Hepatocyte (in vitro differentiated cells): Measurements from ENCODE around the gene PRKD3. TPM values are rescaled to one million over a fixed set of nuclear protein-coding genes. Genes with fewer than 3 reads are reported as not detected.
A peak's percentile ranks its signal among the peaks of the same experiment; 100 is the strongest.

ENCODE experiments used
- DNase-seq: peaks from one replicate; pipeline ENCODE4 v3.0.0-alpha.2; 2016; ENCODE audit warnings: low spot score
- H2AFZ ChIP-seq: fragments of 200-600 bp; sonication (generic); 2 replicates; pipeline ENCODE4 v1.6.0; 2016; ENCODE audit warnings: antibody characterized with exemption, mild to moderate bottlenecking
- H3K27ac ChIP-seq: fragments of 200-600 bp; sonication (generic); 2 replicates; pipeline ENCODE4 v1.5.1; 2016; ENCODE audit warnings: mild to moderate bottlenecking
- H3K27me3 ChIP-seq: fragments of 200-600 bp; sonication (generic); 2 replicates; pipeline ENCODE4 v1.6.1; 2016
- H3K36me3 ChIP-seq: fragments of 200-600 bp; sonication (generic); replicated peaks from 2 replicates; pipeline ENCODE4 v1.5.1; 2016; ENCODE audit warnings: low read depth; ENCODE audit not compliant: insufficient read depth
- H3K4me1 ChIP-seq: fragments of 200-600 bp; sonication (generic); 2 replicates; pipeline ENCODE4 v1.5.1; 2016; ENCODE audit warnings: mild to moderate bottlenecking, moderate library complexity; ENCODE audit not compliant: insufficient read depth
- H3K4me2 ChIP-seq: fragments of 200-600 bp; sonication (generic); 2 replicates; pipeline ENCODE4 v1.6.0; 2016
- H3K4me3 ChIP-seq: fragments of 200-600 bp; sonication (generic); 2 replicates; pipeline ENCODE4 v1.5.1; 2016; ENCODE audit warnings: mild to moderate bottlenecking
- H3K79me2 ChIP-seq: fragments of 200-600 bp; sonication (generic); 2 replicates; pipeline ENCODE4 v1.6.0; 2017; ENCODE audit warnings: mild to moderate bottlenecking
- H3K9me2 ChIP-seq: fragments of 200-600 bp; sonication (generic); replicated peaks from 2 replicates; pipeline ENCODE4 v1.6.0; 2017; ENCODE audit warnings: mild to moderate bottlenecking; ENCODE audit not compliant: insufficient read depth
- H3K9me3 ChIP-seq: fragments of 200-600 bp; sonication (generic); 2 replicates; pipeline ENCODE4 v1.5.1; 2016; ENCODE audit warnings: low read depth, mild to moderate bottlenecking
- H4K20me1 ChIP-seq: fragments of 200-600 bp; sonication (generic); 2 replicates; pipeline ENCODE4 v1.6.0; 2016; ENCODE audit warnings: mild to moderate bottlenecking; ENCODE audit not compliant: insufficient read depth, poor library complexity, severe bottlenecking
- EZH2 ChIP-seq: fragments of 200-600 bp; sonication (generic); IDR thresholded peaks from 2 replicates; pipeline ENCODE4 v1.6.1; 2016; ENCODE audit warnings: antibody characterized with exemption, mild to moderate bottlenecking, borderline replicate concordance
- EZH2phosphoT487 ChIP-seq: fragments of 200-600 bp; sonication (generic); IDR thresholded peaks from one replicate; pipeline ENCODE4 v1.6.1; 2018; ENCODE audit warnings: antibody characterized with exemption, mild to moderate bottlenecking, low read depth, moderate library complexity; ENCODE audit not compliant: unreplicated experiment, severe bottlenecking
- WGBS: methylation state at CpG from one replicate; pipeline ENCODE4 v1.1.6; 2016; ENCODE audit warnings: low lambda C conversion rate; ENCODE audit errors: missing lambda C conversion rate; 5-methylcytosine and 5-hydroxymethylcytosine counted together
- polyA plus RNA-seq: library from polyadenylated mRNA; unstranded; fragments of >200 nt; fragmentation: Nextera tagmentation; extraction: Ambion mirVana; gene quantifications from 2 replicates; pipeline ENCODE4 v1.2.1, GENCODE V29; 2016
- total RNA-seq: library from RNA; depleted of rRNA; stranded (reverse); fragments of >200 nt; gene quantifications from 2 replicates; pipeline ENCODE4 v1.2.3, GENCODE V29; 2014
- TF ChIP-seq, protein P1 (sequence below): fragments of 200-600 bp; sonication (generic); IDR thresholded peaks from 2 replicates; pipeline ENCODE4 v1.5.1; 2016; ENCODE audit warnings: antibody characterized with exemption, mild to moderate bottlenecking; ENCODE audit not compliant: poor library complexity

The PRKD3 gene
- total and polyA plus RNA-seq, 2 experiments from 2014 or later: 17.3 to 35.9 TPM

DNA sequence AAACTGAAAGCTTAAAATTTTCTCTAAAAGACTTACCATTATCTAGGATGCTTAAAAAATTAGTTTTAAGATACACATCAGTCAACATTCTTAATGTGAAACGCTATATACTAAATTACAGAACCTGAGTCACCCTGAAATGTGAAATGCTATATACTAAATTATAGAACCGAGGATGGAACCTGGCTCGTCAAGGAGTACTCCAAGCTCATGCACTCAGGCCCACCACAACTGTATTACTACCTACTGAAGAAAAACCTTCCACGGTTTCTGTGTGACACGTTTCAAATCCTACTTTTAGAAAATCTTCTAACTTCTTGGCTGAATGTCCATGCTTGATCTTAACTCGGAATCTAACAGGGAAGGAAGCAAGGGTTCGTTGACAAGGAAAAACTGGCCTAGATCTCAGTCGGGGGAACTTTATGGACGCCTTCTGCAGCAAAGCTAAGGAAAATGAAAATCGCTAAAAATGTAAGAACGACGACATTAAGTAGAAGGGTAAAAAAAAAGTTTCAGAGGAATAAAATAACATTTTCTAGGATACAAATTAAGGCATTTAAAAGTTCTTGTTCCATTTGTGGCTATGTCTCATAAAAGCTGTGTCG lies 1.4 kb downstream of the PRKD3 start:
- H3K79me2 ChIP-seq: peaks cover 54% of the 10 kb centered on the region
- DNase-seq: no peak
- peaks cover 7% of the 10 kb centered on the region for H3K4me1 ChIP-seq
- 10% methylated on average over 13 of the region's 13 CpGs for WGBS
- H3K27me3 ChIP-seq: no peaks in the 10 kb centered on the region
- peaks cover 18% of the 10 kb centered on the region for H4K20me1 ChIP-seq
- no peaks in the 10 kb centered on the region for H3K9me3 ChIP-seq
- H2AFZ ChIP-seq: peak overlapping the region; percentile 64
- H3K9me2 ChIP-seq: no peaks in the 10 kb centered on the region
- peak overlapping the region; percentile 77 for H3K4me3 ChIP-seq
- TF ChIP-seq, protein P1, sequence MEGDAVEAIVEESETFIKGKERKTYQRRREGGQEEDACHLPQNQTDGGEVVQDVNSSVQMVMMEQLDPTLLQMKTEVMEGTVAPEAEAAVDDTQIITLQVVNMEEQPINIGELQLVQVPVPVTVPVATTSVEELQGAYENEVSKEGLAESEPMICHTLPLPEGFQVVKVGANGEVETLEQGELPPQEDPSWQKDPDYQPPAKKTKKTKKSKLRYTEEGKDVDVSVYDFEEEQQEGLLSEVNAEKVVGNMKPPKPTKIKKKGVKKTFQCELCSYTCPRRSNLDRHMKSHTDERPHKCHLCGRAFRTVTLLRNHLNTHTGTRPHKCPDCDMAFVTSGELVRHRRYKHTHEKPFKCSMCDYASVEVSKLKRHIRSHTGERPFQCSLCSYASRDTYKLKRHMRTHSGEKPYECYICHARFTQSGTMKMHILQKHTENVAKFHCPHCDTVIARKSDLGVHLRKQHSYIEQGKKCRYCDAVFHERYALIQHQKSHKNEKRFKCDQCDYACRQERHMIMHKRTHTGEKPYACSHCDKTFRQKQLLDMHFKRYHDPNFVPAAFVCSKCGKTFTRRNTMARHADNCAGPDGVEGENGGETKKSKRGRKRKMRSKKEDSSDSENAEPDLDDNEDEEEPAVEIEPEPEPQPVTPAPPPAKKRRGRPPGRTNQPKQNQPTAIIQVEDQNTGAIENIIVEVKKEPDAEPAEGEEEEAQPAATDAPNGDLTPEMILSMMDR: no peak
- TF ChIP-seq EZH2: no peak
- no peak for TF ChIP-seq EZH2phosphoT487
- H3K36me3 ChIP-seq: no peaks in the 10 kb centered on the region
- peak overlapping the region; percentile 81 for H3K27ac ChIP-seq
- H3K4me2 ChIP-seq: peak overlapping the region; percentile 89

DNA sequence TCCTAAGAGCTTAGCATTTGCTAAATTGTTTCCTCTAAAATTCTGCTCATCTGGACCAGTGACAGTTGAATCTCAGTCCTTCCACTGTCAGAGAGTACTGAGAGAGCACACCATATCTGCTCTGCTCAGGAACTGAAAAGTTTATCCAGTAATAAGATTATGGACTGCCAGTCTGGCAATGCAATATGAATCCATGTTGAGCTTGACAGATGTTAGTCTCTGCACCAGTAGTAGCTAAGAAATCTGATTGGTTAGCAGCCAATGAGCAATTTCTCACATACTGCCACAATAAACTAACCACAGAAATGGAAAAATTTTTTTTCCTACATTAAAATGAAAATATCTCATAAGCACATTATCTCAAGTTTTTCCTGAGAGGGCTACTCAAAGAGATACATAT lies 2.3 kb downstream of the PRKD3 start:
- H3K4me3 ChIP-seq: no peak overlapping the region

DNA sequence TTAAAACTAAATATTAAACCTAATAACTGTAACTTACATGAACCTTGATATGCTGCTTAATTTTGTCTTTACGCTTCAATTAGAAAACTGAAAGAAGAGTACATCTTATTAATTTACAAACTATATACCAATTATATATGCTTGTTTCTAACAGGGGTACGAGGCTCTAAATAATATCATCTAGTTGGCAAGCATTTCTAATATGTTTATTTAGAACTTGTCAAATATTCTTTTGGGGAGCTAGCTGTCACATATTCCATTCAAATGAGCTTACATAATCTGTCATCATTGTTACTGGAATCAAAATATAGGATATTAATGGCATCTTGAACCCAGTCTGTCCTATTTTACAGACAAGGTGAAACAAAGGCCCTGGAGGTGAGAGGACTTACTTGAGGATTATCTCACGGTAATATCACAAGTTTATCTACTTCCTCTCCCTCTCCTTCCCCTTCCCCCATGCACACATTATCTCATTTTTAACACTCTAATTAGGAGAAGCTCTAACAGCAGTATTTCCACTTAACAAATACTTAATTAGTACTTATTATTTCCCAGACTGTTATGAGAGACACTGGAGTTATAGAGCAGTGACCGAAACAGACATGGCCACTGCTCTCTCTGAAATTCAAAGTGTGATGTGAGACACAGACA lies 3.5 kb downstream of the PRKD3 start:
- peaks cover 76% of the 10 kb centered on the region for H3K79me2 ChIP-seq
- 77% methylated on average over 4 of the region's 4 CpGs for WGBS

More for the DNA sequence above, 2.3 kb downstream of the PRKD3 start:
- H3K79me2 ChIP-seq: peaks cover 64% of the 10 kb centered on the region
- H3K9me2 ChIP-seq: no peaks in the 10 kb centered on the region
- H3K36me3 ChIP-seq: no peaks in the 10 kb centered on the region
- H3K4me2 ChIP-seq: peak overlapping the region; percentile 89
- H2AFZ ChIP-seq: no peak overlapping the region
- no peak for DNase-seq
- no peaks in the 10 kb centered on the region for H3K27me3 ChIP-seq
- peaks cover 18% of the 10 kb centered on the region for H4K20me1 ChIP-seq
- no peak overlapping the region for H3K27ac ChIP-seq
- no peak for TF ChIP-seq EZH2
- TF ChIP-seq, protein P1: no peak
- no peak for TF ChIP-seq EZH2phosphoT487
- peaks cover 14% of the 10 kb centered on the region for H3K4me1 ChIP-seq
- H3K9me3 ChIP-seq: no peaks in the 10 kb centered on the region

More for the DNA sequence above, 3.5 kb downstream of the PRKD3 start:
- Histone ChIP-seq H3K4me3 (no peak overlapping the region), H3K9me3 (no peaks in the 10 kb centered on the region), H3K4me2 (peak overlapping the region; percentile 89), H3K27me3 (no peaks in the 10 kb centered on the region), H2AFZ (no peak overlapping the region), H3K4me1 (peaks cover 14% of the 10 kb centered on the region), H3K9me2 (no peaks in the 10 kb centered on the region), H3K27ac (no peak overlapping the region), H3K36me3 (no peaks in the 10 kb centered on the region), H4K20me1 (peaks cover 18% of the 10 kb centered on the region)
- TF ChIP-seq EZH2 (no peak), EZH2phosphoT487 (no peak)
- TF ChIP-seq, protein P1: no peak
- no peak for DNase-seq
